Neural progenitor cell (in vitro differentiated cells): ENCODE measurements around the gene SSTR3.

Experiments
- EZH2 ChIP-seq: fragments of 200-600 bp; sonication (generic); IDR thresholded peaks from 2 replicates; pipeline ENCODE4 v1.6.1; 2017; ENCODE audit warnings: antibody characterized with exemption, mild to moderate bottlenecking, moderate library complexity
- EZH2phosphoT487 ChIP-seq: fragments of 200-600 bp; sonication (generic); IDR thresholded peaks from 2 replicates; pipeline ENCODE4 v1.6.1; 2017; ENCODE audit warnings: antibody characterized with exemption
- TF ChIP-seq, protein P1 (sequence below): fragments of 200-600 bp; sonication (generic); IDR thresholded peaks from 2 replicates; pipeline ENCODE4 v1.5.1; 2017; ENCODE audit warnings: antibody characterized with exemption, mild to moderate bottlenecking

DNA sequence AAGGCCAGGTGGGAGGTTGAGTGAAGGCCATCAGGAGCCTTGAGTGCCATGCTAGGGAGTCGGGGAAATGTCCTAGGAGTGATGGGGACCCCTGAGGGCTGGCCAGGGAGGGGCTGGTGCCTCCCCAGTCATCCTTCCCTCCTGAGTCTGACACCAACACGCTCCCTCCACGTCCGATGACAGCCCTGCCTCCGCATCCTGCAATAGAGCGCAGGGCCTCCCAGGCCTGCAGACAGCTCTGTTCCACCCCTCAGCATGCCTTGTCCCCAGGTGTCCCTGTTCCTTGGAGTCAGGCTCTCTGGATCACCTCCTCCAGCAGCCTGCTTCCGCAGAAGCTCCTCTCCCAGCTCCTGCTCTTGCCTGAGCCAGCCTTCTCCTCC lies 28.7 kb upstream of the SSTR3 start:
- TF ChIP-seq, protein P1, sequence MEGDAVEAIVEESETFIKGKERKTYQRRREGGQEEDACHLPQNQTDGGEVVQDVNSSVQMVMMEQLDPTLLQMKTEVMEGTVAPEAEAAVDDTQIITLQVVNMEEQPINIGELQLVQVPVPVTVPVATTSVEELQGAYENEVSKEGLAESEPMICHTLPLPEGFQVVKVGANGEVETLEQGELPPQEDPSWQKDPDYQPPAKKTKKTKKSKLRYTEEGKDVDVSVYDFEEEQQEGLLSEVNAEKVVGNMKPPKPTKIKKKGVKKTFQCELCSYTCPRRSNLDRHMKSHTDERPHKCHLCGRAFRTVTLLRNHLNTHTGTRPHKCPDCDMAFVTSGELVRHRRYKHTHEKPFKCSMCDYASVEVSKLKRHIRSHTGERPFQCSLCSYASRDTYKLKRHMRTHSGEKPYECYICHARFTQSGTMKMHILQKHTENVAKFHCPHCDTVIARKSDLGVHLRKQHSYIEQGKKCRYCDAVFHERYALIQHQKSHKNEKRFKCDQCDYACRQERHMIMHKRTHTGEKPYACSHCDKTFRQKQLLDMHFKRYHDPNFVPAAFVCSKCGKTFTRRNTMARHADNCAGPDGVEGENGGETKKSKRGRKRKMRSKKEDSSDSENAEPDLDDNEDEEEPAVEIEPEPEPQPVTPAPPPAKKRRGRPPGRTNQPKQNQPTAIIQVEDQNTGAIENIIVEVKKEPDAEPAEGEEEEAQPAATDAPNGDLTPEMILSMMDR = no peak
- TF ChIP-seq EZH2 (no peak), EZH2phosphoT487 (no peak)
